Lower leg skin (tissue), 3 donors: ENCODE measurements around the gene PIF1.

Source experiments
- POLR2A ChIP-seq, 2 donors: fragments of 450-650 bp; IDR thresholded peaks; one replicate each; pipeline ENCODE4 v1.6.1; 2016 to 2017; ENCODE audit warnings: antibody characterized with exemption in 2 of 2, mild to moderate bottlenecking in 1 of 2, moderate library complexity in 1 of 2
- TF ChIP-seq, protein P1 (sequence below), 3 donors: fragments of 450-650 bp; IDR thresholded peaks; one replicate each; pipeline ENCODE4 v1.5.1; 2016; ENCODE audit warnings: antibody characterized with exemption in 3 of 3, mild to moderate bottlenecking in 3 of 3, moderate library complexity in 2 of 3

DNA sequence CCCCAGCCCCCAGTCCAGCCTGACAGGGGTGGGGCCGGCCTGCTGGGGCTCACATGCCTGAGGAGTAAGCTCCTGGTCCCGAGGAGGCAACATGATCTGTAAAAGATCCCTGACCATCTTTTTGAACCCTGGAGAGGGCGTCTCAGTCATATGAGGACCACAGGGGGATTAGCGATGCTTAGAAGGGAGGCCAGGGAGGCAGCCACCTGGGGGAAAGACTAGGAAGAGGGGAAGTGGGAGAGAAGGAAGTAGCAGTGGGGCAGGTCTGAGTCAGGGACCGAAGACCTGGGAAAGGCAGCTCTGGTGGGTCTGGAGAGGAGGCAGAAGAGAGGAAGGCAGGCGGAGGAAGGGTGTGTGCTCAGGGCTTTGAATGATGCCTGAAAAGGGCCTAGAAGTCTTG, 18.9 kb downstream of the PIF1 start:
- TF ChIP-seq POLR2A (IDR thresholded peaks at IDR 0.05): no peak
- TF ChIP-seq, protein P1, sequence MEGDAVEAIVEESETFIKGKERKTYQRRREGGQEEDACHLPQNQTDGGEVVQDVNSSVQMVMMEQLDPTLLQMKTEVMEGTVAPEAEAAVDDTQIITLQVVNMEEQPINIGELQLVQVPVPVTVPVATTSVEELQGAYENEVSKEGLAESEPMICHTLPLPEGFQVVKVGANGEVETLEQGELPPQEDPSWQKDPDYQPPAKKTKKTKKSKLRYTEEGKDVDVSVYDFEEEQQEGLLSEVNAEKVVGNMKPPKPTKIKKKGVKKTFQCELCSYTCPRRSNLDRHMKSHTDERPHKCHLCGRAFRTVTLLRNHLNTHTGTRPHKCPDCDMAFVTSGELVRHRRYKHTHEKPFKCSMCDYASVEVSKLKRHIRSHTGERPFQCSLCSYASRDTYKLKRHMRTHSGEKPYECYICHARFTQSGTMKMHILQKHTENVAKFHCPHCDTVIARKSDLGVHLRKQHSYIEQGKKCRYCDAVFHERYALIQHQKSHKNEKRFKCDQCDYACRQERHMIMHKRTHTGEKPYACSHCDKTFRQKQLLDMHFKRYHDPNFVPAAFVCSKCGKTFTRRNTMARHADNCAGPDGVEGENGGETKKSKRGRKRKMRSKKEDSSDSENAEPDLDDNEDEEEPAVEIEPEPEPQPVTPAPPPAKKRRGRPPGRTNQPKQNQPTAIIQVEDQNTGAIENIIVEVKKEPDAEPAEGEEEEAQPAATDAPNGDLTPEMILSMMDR (IDR thresholded peaks at IDR 0.05): no peak
